Keratinocyte (primary cell): Measurements from ENCODE around the gene IQSEC3.

Source experiments
- CTCF ChIP-seq, 3 experiments: IDR thresholded peaks in 1 of 3; conservative IDR thresholded peaks in 1 of 3; optimal IDR thresholded peaks in 1 of 3; 2 replicates in 2 of 3; 3 replicates in 1 of 3; pipeline versions ENCODE3 to v1.5.1; 2011; ENCODE audit warnings: low read length in 3 of 3, mild to moderate bottlenecking in 3 of 3, moderate library complexity in 2 of 3, control low read depth in 1 of 3, inconsistent platforms in 1 of 3; ENCODE audit not compliant: insufficient read depth in 2 of 3; ENCODE audit errors: extremely low read depth in 1 of 3
- EZH2 ChIP-seq: IDR thresholded peaks from one replicate; pipeline ENCODE4 v1.6.1; 2012; ENCODE audit warnings: inconsistent platforms, mild to moderate bottlenecking, low read length, moderate library complexity

DNA sequence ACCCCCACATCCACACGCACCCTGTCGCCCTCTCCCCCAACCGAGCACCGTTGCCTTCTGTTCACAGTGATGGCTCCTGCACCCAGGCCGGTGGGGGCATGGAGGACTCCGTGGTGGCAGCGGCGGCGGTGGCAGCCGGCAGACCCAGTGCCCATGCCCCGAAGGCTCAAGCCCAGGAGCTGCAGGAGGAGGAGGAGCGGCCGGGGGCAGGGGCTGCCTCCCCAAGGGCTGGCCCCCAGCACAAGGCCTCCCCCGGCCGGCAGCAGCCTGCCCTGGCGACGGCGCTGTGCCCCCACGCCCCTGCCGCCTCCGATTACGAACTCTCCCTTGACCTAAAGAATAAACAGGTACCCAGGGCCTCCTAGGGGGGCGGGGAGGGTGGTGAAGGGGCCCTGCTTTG lies 59.0 kb downstream of the IQSEC3 start:
- TF ChIP-seq CTCF (optimal IDR thresholded peaks at IDR 0.05 in 1 of 3, IDR thresholded peaks at IDR 0.05 in 1 of 3, conservative IDR thresholded peaks at IDR 0.05 in 1 of 3; ENCODE audit: extremely low read depth in 1 of 3, insufficient read depth in 2 of 3, low read length in 3 of 3) = no peak
- TF ChIP-seq EZH2 = no peak
